DOHH2 (cell line): ENCODE results near the gene GEMIN7.

Experiments used
- H3F3A ChIP-seq: fragments of 200-600 bp; sonication (generic), shearing (Covaris generic); 2 replicates; pipeline ENCODE4 v1.6.0; 2016; ENCODE audit warnings: antibody characterized with exemption, mild to moderate bottlenecking; ENCODE audit not compliant: control insufficient read depth, insufficient read depth
- H3K27ac ChIP-seq: fragments of 200-600 bp; sonication (generic); 2 replicates; pipeline ENCODE4 v1.5.1; 2014; ENCODE audit warnings: low read depth, mild to moderate bottlenecking, low read length, moderate library complexity
- H3K27me3 ChIP-seq: fragments of 200-600 bp; sonication (generic); 2 replicates; pipeline ENCODE4 v1.6.1; 2014; ENCODE audit warnings: mild to moderate bottlenecking, low read length, mixed read lengths; ENCODE audit not compliant: control insufficient read depth
- H3K36me3 ChIP-seq: fragments of 200-600 bp; sonication (generic); 2 replicates; pipeline ENCODE4 v1.6.1; 2014; ENCODE audit warnings: mild to moderate bottlenecking, low read length, moderate library complexity, mixed read lengths; ENCODE audit not compliant: control insufficient read depth
- H3K4me1 ChIP-seq: fragments of 200-600 bp; sonication (generic); 2 replicates; pipeline ENCODE4 v1.6.1; 2014; ENCODE audit warnings: mild to moderate bottlenecking, low read length, mixed read lengths; ENCODE audit not compliant: control insufficient read depth
- H3K4me2 ChIP-seq: fragments of 200-600 bp; sonication (generic); 2 replicates; pipeline ENCODE4 v1.6.0; 2014; ENCODE audit warnings: mild to moderate bottlenecking, low read length, moderate library complexity
- H3K4me3 ChIP-seq: fragments of 200-600 bp; sonication (generic); 2 replicates; pipeline ENCODE4 v1.5.1; 2014; ENCODE audit warnings: mild to moderate bottlenecking, low read length, mixed read lengths
- H3K79me2 ChIP-seq: fragments of 200-600 bp; sonication (generic); 2 replicates; pipeline ENCODE4 v1.6.1; 2014; ENCODE audit warnings: mild to moderate bottlenecking, low read length, mixed read lengths; ENCODE audit not compliant: control insufficient read depth
- H3K9me2 ChIP-seq: fragments of 200-600 bp; sonication (generic); replicated peaks from 2 replicates; pipeline ENCODE4 v1.6.1; 2014; ENCODE audit warnings: mild to moderate bottlenecking, low read length, mixed read lengths; ENCODE audit not compliant: control insufficient read depth
- H3K9me3 ChIP-seq: fragments of 200-600 bp; sonication (generic); 2 replicates; pipeline ENCODE4 v1.6.1; 2014; ENCODE audit warnings: antibody characterized with exemption, low read length, mixed read lengths; ENCODE audit not compliant: control insufficient read depth, insufficient read depth
- H4K20me1 ChIP-seq: fragments of 200-600 bp; sonication (generic); 2 replicates; pipeline ENCODE4 v1.6.0; 2014; ENCODE audit warnings: low read depth, mild to moderate bottlenecking, antibody characterized with exemption, low read length, moderate library complexity; ENCODE audit not compliant: control insufficient read depth, insufficient read depth
- CTCF ChIP-seq: fragments of 200-600 bp; sonication (generic); IDR thresholded peaks from one replicate; pipeline ENCODE4 v1.5.1; 2014; ENCODE audit warnings: antibody characterized with exemption, mild to moderate bottlenecking, low read depth, low read length; ENCODE audit not compliant: poor library complexity, severe bottlenecking
- EZH2phosphoT487 ChIP-seq: fragments of 200-600 bp; sonication (generic); IDR thresholded peaks from 2 replicates; pipeline ENCODE4 v1.6.1; 2017; ENCODE audit warnings: borderline replicate concordance, mild to moderate bottlenecking, antibody characterized with exemption, low read length, moderate library complexity, mixed read lengths

The GEMIN7 gene

GRCh38 chr19:45119582-45119981 is 40.5 kb downstream of the GEMIN7 start:
- no peak overlapping the region for H3K4me3 ChIP-seq
- TF ChIP-seq CTCF (no peak), EZH2phosphoT487 (no peak)
- H3K36me3 ChIP-seq = no peaks in the 10 kb centered on the region
- peaks cover 17% of the 10 kb centered on the region; the same call in 1 of the 2 replicates for H4K20me1 ChIP-seq
- no peaks in the 10 kb centered on the region for H3K27me3 ChIP-seq
- no peaks in the 10 kb centered on the region for H3K9me3 ChIP-seq
- no peaks in the 10 kb centered on the region for H3F3A ChIP-seq
- no peak overlapping the region for H3K4me2 ChIP-seq
- H3K4me1 ChIP-seq = peaks cover 50% of the 10 kb centered on the region
- no peak overlapping the region for H3K27ac ChIP-seq
- H3K9me2 ChIP-seq = no peaks in the 10 kb centered on the region
- peaks cover 97% of the 10 kb centered on the region for H3K79me2 ChIP-seq

- Histone ChIP-seq H3F3A (no peaks in the 10 kb centered on the region), H4K20me1 (peaks cover 26% of the 10 kb centered on the region), H3K4me2 (no peak overlapping the region), H3K9me3 (no peaks in the 10 kb centered on the region), H3K27ac (no peak overlapping the region), H3K36me3 (no peaks in the 10 kb centered on the region), H3K4me1 (peaks cover 37% of the 10 kb centered on the region), H3K27me3 (no peaks in the 10 kb centered on the region), H3K9me2 (no peaks in the 10 kb centered on the region), H3K4me3 (no peak overlapping the region), H3K79me2 (peaks cover 94% of the 10 kb centered on the region)
- TF ChIP-seq CTCF = no peak
- TF ChIP-seq EZH2phosphoT487 = no peak
Observed at GRCh38 chr19:45121827-45122345, 42.8 kb downstream of the GEMIN7 start.

GRCh38 chr19:45122832-45123231 is 43.8 kb downstream of the GEMIN7 start:
- no peaks in the 10 kb centered on the region for H3F3A ChIP-seq
- H3K4me3 ChIP-seq = no peak overlapping the region
- H3K4me2 ChIP-seq = no peak overlapping the region
- H3K9me2 ChIP-seq = no peaks in the 10 kb centered on the region
- no peak for TF ChIP-seq EZH2phosphoT487
- TF ChIP-seq CTCF = no peak
- H3K9me3 ChIP-seq = no peaks in the 10 kb centered on the region
- H3K27me3 ChIP-seq = no peaks in the 10 kb centered on the region
- H4K20me1 ChIP-seq = peaks cover 22% of the 10 kb centered on the region
- peaks cover 27% of the 10 kb centered on the region for H3K4me1 ChIP-seq
- peaks cover 91% of the 10 kb centered on the region for H3K79me2 ChIP-seq
- no peaks in the 10 kb centered on the region for H3K36me3 ChIP-seq
- H3K27ac ChIP-seq = no peak overlapping the region
